HepG2 (cell line): Measurements from ENCODE around the gene C11orf68. TPM values are rescaled to one million over a fixed set of nuclear protein-coding genes. Genes with fewer than 3 reads are reported as not detected.
A peak's percentile ranks its signal among the peaks of the same experiment; 100 is the strongest.

Experiments used
- ATAC-seq: fragments of 200-7000 bp; cut with Tn5 transposase; 3 replicates; pipeline ENCODE4 v1.9.1; 2020; ENCODE audit warnings: mild to moderate bottlenecking, moderate library complexity
- BruUV-seq: library from RNA; stranded (reverse); fragments of 400-500 nt; replicated peaks from 2 replicates; lab custom pipeline; 2021; lab: Mats Ljungman, UMichigan
- CTCF ChIA-PET: fragments of 300-600 bp; formaldehyde crosslinking; extraction: SDS; loops from one replicate; lab custom pipeline; 2021; ENCODE audit warnings: low total read pairs, inconsistent platforms, low intra/inter-chr PET ratio; lab: Yijun Ruan, JAX
- POLR2A ChIA-PET: fragments of 350-600 bp; sonication (Branson Sonifier 250); formaldehyde crosslinking; loops from one replicate; lab custom pipeline; 2020; ENCODE audit warnings: antibody characterized with exemption, inconsistent platforms; lab: Yijun Ruan, JAX
- DNase-seq: peaks from one replicate; pipeline ENCODE4 v3.0.0-alpha.2; 2015; ENCODE audit warnings: low spot score
- FAIRE-seq: peaks from 3 replicates; lab custom pipeline; 2011; peaks lifted over from hg19 to GRCh38; lab: Jason Lieb, UNC
- H2AFZ ChIP-seq: one replicate; pipeline ENCODE4 v1.6.1; 2011; ENCODE audit warnings: low read length, inconsistent platforms
- H3K27ac ChIP-seq: fragments of 300-600 bp; 3 replicates; pipeline ENCODE4 v1.8.0; 2011; ENCODE audit warnings: mixed run types, mild to moderate bottlenecking, mixed read lengths, low read length, inconsistent platforms; ENCODE audit not compliant: insufficient read depth; ENCODE audit errors: extremely low read length
- H3K27me3 ChIP-seq, 2 experiments: fragments of 200-600 bp in 1 of 2; 2 replicates in 1 of 2; 3 replicates in 1 of 2; pipeline versions ENCODE4 v1.6.0 to v1.8.0; 2011; ENCODE audit warnings: low read length in 2 of 2, mild to moderate bottlenecking in 2 of 2, moderate library complexity in 2 of 2, inconsistent platforms in 1 of 2; ENCODE audit not compliant: insufficient read depth in 2 of 2, control insufficient read depth in 1 of 2
- H3K36me3 ChIP-seq, 2 experiments: fragments of 200-600 bp in 1 of 2; replicated peaks in 1 of 2; 2 replicates in 1 of 2; 3 replicates in 1 of 2; pipeline versions ENCODE4 v1.5.1 to v1.8.0; 2011; ENCODE audit warnings: low read length in 2 of 2, inconsistent platforms in 1 of 2; ENCODE audit not compliant: insufficient read depth in 2 of 2, control insufficient read depth in 1 of 2
- H3K4me1 ChIP-seq: 2 replicates; pipeline ENCODE4 v1.5.1; 2012; ENCODE audit warnings: low read length, inconsistent platforms; ENCODE audit not compliant: insufficient read depth
- H3K4me2 ChIP-seq: 2 replicates; pipeline ENCODE4 v1.6.0; 2011; ENCODE audit warnings: low read depth, low read length, inconsistent platforms
- H3K4me3 ChIP-seq, 3 experiments: fragments of 200-600 bp in 1 of 3; sonication (generic), shearing (Covaris generic) in 1 of 3; replicated peaks in 1 of 3; 2 replicates each; pipeline ENCODE4 v1.5.1; 2011 to 2016; ENCODE audit warnings: low read length in 3 of 3, inconsistent platforms in 2 of 3, low read depth in 2 of 3, mild to moderate bottlenecking in 2 of 3, control low read depth in 1 of 3, mixed read lengths in 1 of 3; ENCODE audit not compliant: insufficient read depth in 1 of 3
- H3K79me2 ChIP-seq: one replicate; pipeline ENCODE4 v1.6.1; 2011; ENCODE audit warnings: low read length, inconsistent platforms; ENCODE audit not compliant: insufficient read depth
- H3K9ac ChIP-seq: 2 replicates; pipeline ENCODE4 v1.6.0; 2011; ENCODE audit warnings: mild to moderate bottlenecking, low read depth, low read length, inconsistent platforms; ENCODE audit not compliant: insufficient read depth
- H3K9me3 ChIP-seq: 2 replicates; pipeline ENCODE4 v1.5.1; 2012; ENCODE audit warnings: mild to moderate bottlenecking, low read length
- H4K20me1 ChIP-seq: 2 replicates; pipeline ENCODE4 v1.6.0; 2011; ENCODE audit warnings: inconsistent platforms, mild to moderate bottlenecking, low read length, moderate library complexity; ENCODE audit not compliant: insufficient read depth
- ATF7-NPFF ChIP-seq: sonication (generic); formaldehyde crosslinking; IDR thresholded peaks from 2 replicates; pipeline ENCODE4 v1.8.1; 2023; ENCODE audit warnings: mild to moderate bottlenecking, low read depth, missing genetic modification reagents, moderate library complexity
- HIVEP1 ChIP-seq: sonication (generic); formaldehyde crosslinking; IDR thresholded peaks from 2 replicates; pipeline ENCODE4 v1.4.0; 2020; ENCODE audit warnings: mild to moderate bottlenecking, missing genetic modification reagents
- HNRNPH1 ChIP-seq: fragments of 200-400 bp; formaldehyde crosslinking; optimal IDR thresholded peaks from 2 replicates; pipeline ENCODE3; 2017; ENCODE audit warnings: mild to moderate bottlenecking, low read depth, low read length
- HOXA5 ChIP-seq: sonication (generic); formaldehyde crosslinking; IDR thresholded peaks from 2 replicates; pipeline ENCODE4 v1.4.0; 2020; ENCODE audit warnings: missing genetic modification reagents
- KAT8 ChIP-seq: IDR thresholded peaks from 2 replicates; pipeline ENCODE4 v1.6.1; 2016; ENCODE audit warnings: missing genetic modification reagents, missing compliant biosample characterization
- MYC ChIP-seq: sonication (generic); formaldehyde crosslinking; IDR thresholded peaks from 2 replicates; pipeline ENCODE4 v1.9.0; 2021; ENCODE audit warnings: missing genetic modification reagents, borderline replicate concordance
- PLRG1 ChIP-seq: fragments of 450-650 bp; conservative IDR thresholded peaks from 2 replicates; pipeline ENCODE4 v1.6.1; 2016
- PRMT3 ChIP-seq: sonication (generic); formaldehyde crosslinking; IDR thresholded peaks from 2 replicates; pipeline ENCODE4 v1.8.1; 2022; ENCODE audit warnings: low read depth, mild to moderate bottlenecking, moderate library complexity, missing genetic modification reagents, borderline replicate concordance
- SOX6 ChIP-seq, 2 experiments: fragments of 450-650 bp in 1 of 2; sonication (generic) in 1 of 2; formaldehyde crosslinking in 1 of 2; IDR thresholded peaks; 2 replicates each; pipeline versions ENCODE4 v1.4.0 to v1.6.1; 2017 to 2020; ENCODE audit warnings: antibody characterized with exemption in 1 of 2, mild to moderate bottlenecking in 1 of 2, missing genetic modification reagents in 1 of 2
- TEF ChIP-seq: sonication (generic); formaldehyde crosslinking; IDR thresholded peaks from 2 replicates; pipeline ENCODE4 v1.5.0; 2020; ENCODE audit warnings: missing genetic modification reagents
- U2AF1 ChIP-seq: fragments of 200-400 bp; formaldehyde crosslinking; optimal IDR thresholded peaks from 2 replicates; pipeline ENCODE3; 2017; ENCODE audit warnings: mild to moderate bottlenecking, low read depth, low read length
- ZFX ChIP-seq: sonication (generic); formaldehyde crosslinking; IDR thresholded peaks from 2 replicates; pipeline ENCODE4 v1.4.0; 2020; ENCODE audit warnings: mild to moderate bottlenecking, low read depth, missing genetic modification reagents, moderate library complexity
- ZNF501 ChIP-seq: sonication (generic); formaldehyde crosslinking; IDR thresholded peaks from 2 replicates; pipeline ENCODE4 v1.5.1; 2020; ENCODE audit warnings: mild to moderate bottlenecking, moderate library complexity, missing genetic modification reagents
- ZNF512 ChIP-seq: sonication (generic); formaldehyde crosslinking; IDR thresholded peaks from 2 replicates; pipeline ENCODE4 v1.4.0; 2020; ENCODE audit warnings: mild to moderate bottlenecking, missing genetic modification reagents
- ZNF556 ChIP-seq: sonication (generic); formaldehyde crosslinking; IDR thresholded peaks from 2 replicates; pipeline ENCODE4 v1.4.0; 2020; ENCODE audit warnings: mild to moderate bottlenecking, missing genetic modification reagents, borderline replicate concordance
- ZSCAN12 ChIP-seq: sonication (generic); formaldehyde crosslinking; IDR thresholded peaks from 2 replicates; pipeline ENCODE4 v1.9.0; 2021; ENCODE audit warnings: mild to moderate bottlenecking, missing genetic modification reagents
- WGBS: methylation state at CpG from one replicate; pipeline ENCODE4 v1.1.6; 2017; ENCODE audit warnings: low lambda C conversion rate; 5-methylcytosine and 5-hydroxymethylcytosine counted together
- in situ Hi-C: cut with HindIII; loops from 2 replicates; pipeline ENCODE4 v1.10.0; 2017; ENCODE audit warnings: low pct_unique_long_range_greater_than_20kb; ENCODE audit not compliant: extremely low pct_ligation_motif_present
- intact Hi-C: fragments of 100-400 bp; cut with micrococcal nuclease; formaldehyde crosslinking; loops from one replicate; pipeline ENCODE4 v1.10.0; 2022; ENCODE audit not compliant: unreplicated experiment
- polyA plus RNA-seq, 8 experiments: library from polyadenylated mRNA; depleted of rRNA in 3 of 8; stranded (reverse) in 7 of 8; unstranded in 1 of 8; fragments of >200 nt; fragmentation: Illumina TruSeq in 4 of 8; extraction: Trizol in 4 of 8; gene quantifications; 2 replicates each; pipeline versions ENCODE4 v1.2.1 to v1.2.3, GENCODE V29; 2011 to 2016; ENCODE audit warnings: low read depth in 4 of 8, missing spikeins in 1 of 8, mixed read lengths in 1 of 8; ENCODE audit not compliant: insufficient read depth in 1 of 8
- total RNA-seq, 5 experiments: library from RNA; depleted of rRNA; stranded (reverse); fragments of >200 nt; fragmentation: Illumina TruSeq; extraction: Trizol; gene quantifications; 2 replicates each; pipeline ENCODE4 v1.2.3, GENCODE V29; 2016; ENCODE audit warnings: low read depth in 1 of 5

C11orf68 gene
- total and polyA plus RNA-seq, 2 of the 13 experiments (the other 11 are each of a cell fraction or from before 2014, with no cell fraction given), result 8.4 to 28.3 TPM

- Histone ChIP-seq H3K9ac (peak overlapping the region; percentile 41; the same call in 1 of the 2 replicates), H3K4me2 (peak overlapping the region; percentile 67), H3K36me3 (no peaks in the 10 kb centered on the region), H2AFZ (peak overlapping the region; percentile 40), H4K20me1 (no peaks in the 10 kb centered on the region), H3K27ac (no peak overlapping the region), H3K27me3 (peaks cover 0 to 22% of the 10 kb centered on the region in 2 experiments; a peak in 4 of 5 replicates)
- intact Hi-C loops, result no loop called here
- 64% methylated on average over 8 of the region's 12 CpGs for WGBS
- TF ChIP-seq MYC (CRISPR knock-in tag) (no peak), ZNF556 (no peak), HOXA5 (no peak), ATF7-NPFF (CRISPR knock-in tag) (no peak), PLRG1 (no peak), HIVEP1 (CRISPR knock-in tag) (0 out of 2 replicates have a peak, but pooled peaks have one; percentile 23), ZNF512 (CRISPR knock-in tag) (no peak), SOX6 (IDR thresholded peaks at IDR 0.05) (no peak), SOX6 (CRISPR knock-in tag; IDR thresholded peaks at IDR 0.05) (0 out of 2 replicates have a peak, but pooled peaks have one; percentile 1), KAT8 (CRISPR knock-in tag) (no peak), ZSCAN12 (no peak), ZFX (0 out of 2 replicates have a peak, but pooled peaks have one; percentile 17), U2AF1 (no peak), HNRNPH1 (no peak), TEF (CRISPR knock-in tag) (no peak), PRMT3 (CRISPR knock-in tag) (no peak), ZNF501 (CRISPR knock-in tag) (no peak)
- TF ChIP-seq, all 625 proteins: peak for 3
- Histone ChIP-seq H3K9me3 (no peaks in the 10 kb centered on the region), H3K4me3 (peak overlapping the region; percentile 26 to 64 (median 51)), H3K79me2 (no peaks in the 10 kb centered on the region), H3K4me1 (peaks cover 76% of the 10 kb centered on the region)
- ATAC-seq (peak; percentile 34), DNase-seq (no peak), FAIRE-seq (no peak)
- POLR2A ChIA-PET, result interaction anchor here (1.0 to 1.6 kb wide), 6 partner anchors 13 to 59 kb away, joined by 3 to 9 read pairs (median 4); partner anchors contain the start of genes CCDC85B, FIBP and FOSL1
- in situ Hi-C loops, result no loop called here
- CTCF ChIA-PET, result no interaction called here
- no TSS peak for BruUV-seq
Observed at GRCh38 chr11:65947603-65948125, 28.8 kb upstream of the C11orf68 start.
